HG02970 (cell line): ENCODE data around the gene POLN.

ENCODE experiments used
- ATAC-seq: cut with Tn5 transposase; IDR thresholded peaks from one replicate; pipeline ENCODE4 v1.9.1; 2021; ENCODE audit warnings: mild to moderate bottlenecking, moderate library complexity, moderate number of reproducible peaks; ENCODE audit not compliant: unreplicated experiment, low FRiP score

Gene POLN

GRCh38 chr4:2064276-2064991 is 177.5 kb downstream of the POLN start:
- ATAC-seq, result no peak

GRCh38 chr4:2063557-2064275 is 178.2 kb downstream of the POLN start:
- no peak for ATAC-seq

- no peak for ATAC-seq
These were observed 179.0 kb downstream of the POLN start for GRCh38 chr4:2062808-2063524.

DNA sequence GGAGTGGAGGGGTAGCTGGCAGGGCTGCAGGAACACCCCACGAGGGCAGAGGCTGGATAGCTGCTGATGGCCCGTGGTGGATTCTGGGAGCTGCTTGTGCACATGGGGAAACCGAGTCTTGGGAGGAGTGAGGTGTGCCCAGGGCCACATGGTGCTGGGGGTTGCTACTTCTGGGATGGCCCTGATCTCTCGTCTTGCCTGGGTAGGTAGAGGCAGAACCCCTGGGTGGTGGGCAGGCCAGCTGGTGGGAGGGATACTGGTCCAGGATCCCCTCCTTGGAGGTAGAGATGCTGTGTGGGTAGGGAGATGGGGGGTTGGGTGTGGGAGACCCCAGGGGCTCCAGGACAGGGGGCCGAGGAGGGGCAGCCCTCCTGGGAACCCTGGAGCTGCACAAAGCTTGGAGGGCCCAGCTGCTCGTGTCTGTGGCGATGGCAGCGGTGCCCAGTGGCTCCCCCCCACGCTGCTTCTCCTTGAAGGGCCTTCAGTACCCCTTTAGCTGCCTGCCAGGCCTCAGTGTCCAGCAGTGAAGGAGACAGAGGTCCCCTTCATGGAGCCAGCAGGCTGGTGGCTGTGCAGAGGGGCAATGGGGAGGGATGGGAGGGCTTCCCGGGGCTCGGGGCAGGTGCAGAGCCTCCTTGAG is 179.6 kb downstream of the POLN start:
- no peak for ATAC-seq

- ATAC-seq, result no peak
These were observed 180.5 kb downstream of the POLN start for GRCh38 chr4:2061186-2062131.

- ATAC-seq, result no peak
These were observed 181.2 kb downstream of the POLN start for GRCh38 chr4:2060611-2061185.

- ATAC-seq, result no peak
These were observed 182.0 kb downstream of the POLN start for GRCh38 chr4:2059726-2060602.

DNA sequence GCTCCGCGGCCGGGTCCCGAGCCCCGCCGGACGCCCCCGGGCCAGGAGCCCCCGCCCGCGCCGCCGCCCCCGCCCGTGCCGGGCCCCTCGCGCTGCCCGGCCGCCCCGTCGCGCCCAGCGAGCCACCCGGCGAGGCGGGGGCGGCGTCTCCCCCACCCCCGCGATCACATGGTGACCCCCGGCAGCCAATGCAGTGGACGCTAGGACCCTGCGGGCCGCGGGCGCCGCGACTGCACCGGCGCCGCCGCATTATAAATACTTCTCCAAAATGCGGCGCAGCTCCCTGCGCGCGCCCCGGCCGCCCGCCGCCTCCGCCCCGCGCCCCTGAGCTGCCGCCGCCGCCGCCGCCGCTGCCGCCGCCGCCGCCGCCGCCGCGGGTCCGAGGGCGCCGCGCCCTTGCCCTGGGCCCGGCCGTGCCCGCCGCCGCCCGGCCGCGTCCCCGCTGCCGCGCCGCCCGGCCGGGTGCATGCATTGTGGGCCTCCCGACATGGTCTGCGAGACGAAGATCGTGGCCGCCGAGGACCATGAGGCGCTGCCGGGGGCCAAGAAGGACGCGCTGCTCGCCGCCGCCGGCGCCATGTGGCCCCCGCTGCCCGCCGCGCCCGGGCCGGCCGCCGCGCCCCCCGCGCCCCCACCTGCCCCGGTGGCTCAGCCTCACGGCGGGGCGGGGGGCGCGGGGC is 182.7 kb downstream of the POLN start, which contains the start of gene NAT8L:
Gene NAT8L (plus strand): TSS at position 282 of the 680 bp plus-strand sequence. CDS start 185 bp downstream, at position 467.
- ATAC-seq, result no peak

GRCh38 chr4:2058264-2059045 is 183.5 kb downstream of the POLN start:
- ATAC-seq, result no peak

DNA sequence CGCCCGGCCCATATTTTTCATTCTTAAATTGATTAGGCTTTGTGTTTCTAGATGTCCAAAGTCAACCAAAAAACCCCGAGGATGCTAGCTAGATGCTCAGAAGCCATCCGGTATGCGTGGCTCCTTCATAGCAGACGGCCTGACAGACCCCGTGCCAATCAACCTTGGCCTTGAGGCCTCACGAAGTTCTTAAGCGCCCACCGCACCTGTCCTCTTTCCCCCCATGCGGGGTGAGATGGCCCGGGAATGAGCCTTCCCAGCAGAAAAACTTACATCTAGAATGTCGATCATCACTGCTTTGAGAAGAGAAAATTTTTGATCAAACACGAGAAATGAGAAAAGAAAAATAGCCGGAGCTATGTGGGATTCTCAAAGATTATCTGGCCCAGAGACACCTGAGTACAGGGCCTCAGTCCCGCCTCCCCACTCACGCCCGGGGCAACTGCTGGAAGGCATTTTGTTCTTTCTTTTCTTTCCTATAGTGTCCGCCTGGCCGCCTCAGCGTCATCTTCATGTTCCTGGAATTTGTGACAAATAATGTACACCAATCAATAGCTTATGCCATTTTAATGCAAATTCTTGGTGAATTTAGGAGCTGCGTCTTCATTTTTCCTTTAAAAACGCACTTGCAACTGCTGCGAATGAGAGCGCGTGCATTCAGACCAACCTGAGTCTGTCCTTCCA is 184.4 kb downstream of the POLN start:
- ATAC-seq, result no peak

GRCh38 chr4:2054217-2054616 is 187.7 kb downstream of the POLN start:
- ATAC-seq, result no peak

GRCh38 chr4:2051086-2051485 is 190.8 kb downstream of the POLN start:
- ATAC-seq, result no peak

DNA sequence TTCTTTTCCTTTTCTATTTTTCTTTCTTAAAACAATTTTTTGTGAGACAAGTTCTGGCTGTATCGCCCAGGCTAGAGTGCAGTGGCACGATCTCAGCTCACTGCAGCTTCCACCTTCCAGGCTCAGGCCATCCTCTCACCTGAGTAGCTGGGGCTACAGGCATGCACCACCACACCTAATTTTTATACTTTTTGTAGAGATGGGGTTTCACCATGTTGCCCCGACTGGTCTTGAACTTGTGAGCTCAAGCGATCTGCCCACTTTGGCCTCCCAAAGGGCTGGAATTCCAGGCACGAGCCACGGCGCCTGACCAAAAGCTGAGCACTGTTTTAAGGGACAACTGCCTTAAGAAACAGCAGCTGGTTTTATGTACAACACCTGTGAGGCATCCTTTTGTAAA is 192.1 kb downstream of the POLN start:
- no peak for ATAC-seq

DNA sequence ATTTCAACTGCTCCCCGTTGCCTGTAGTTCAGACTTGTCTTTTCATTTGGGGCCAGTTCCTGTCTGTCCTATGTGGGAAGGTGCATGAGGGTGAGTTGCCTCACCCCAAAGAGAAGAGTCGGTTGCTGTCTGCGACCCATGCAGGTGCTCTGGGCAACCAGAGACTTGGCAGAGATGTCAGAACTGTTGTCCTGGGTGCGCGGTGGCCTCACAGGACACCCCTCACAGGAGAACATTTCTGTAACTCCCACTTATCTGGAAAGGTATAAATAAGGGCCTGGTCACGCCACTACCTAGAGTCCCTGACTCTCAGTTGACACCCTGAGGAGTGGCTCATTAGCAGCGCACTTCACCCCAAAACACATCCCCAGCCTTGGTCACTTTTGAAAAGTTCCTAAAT is 192.5 kb downstream of the POLN start:
- no peak for ATAC-seq

- no peak for ATAC-seq
These were observed 193.1 kb downstream of the POLN start for GRCh38 chr4:2048831-2049230.

GRCh38 chr4:2047781-2048581 is 193.9 kb downstream of the POLN start:
- ATAC-seq, result no peak
